Esophagus mucosa (tissue), 1 donor: ENCODE results near the gene ITGB2. TPM values are rescaled to one million over a fixed set of nuclear protein-coding genes. Genes with fewer than 3 reads are reported as not detected.
"Not testable (repeated sequence)": the region's sequence is repeated elsewhere in the genome, so short reads cannot be mapped to it uniquely, and the experiment has no call there.

Experiments used
- ATAC-seq: fragments of 200-7000 bp; cut with Tn5 transposase; one replicate; pipeline ENCODE4 v1.9.1; 2020
- total RNA-seq: library from RNA; stranded (reverse); gene quantifications from one replicate; pipeline ENCODE4 v1.2.4, GENCODE V29; 2023
- donor health status: DM: yes; HTN: yes; CAD: no.

ITGB2 gene
- total RNA-seq, 1 donor from 2014 or later = 7.1 TPM

- no peak for ATAC-seq
Observed at GRCh38 chr21:44884097-44884496, 36.6 kb downstream of the ITGB2 start.

DNA sequence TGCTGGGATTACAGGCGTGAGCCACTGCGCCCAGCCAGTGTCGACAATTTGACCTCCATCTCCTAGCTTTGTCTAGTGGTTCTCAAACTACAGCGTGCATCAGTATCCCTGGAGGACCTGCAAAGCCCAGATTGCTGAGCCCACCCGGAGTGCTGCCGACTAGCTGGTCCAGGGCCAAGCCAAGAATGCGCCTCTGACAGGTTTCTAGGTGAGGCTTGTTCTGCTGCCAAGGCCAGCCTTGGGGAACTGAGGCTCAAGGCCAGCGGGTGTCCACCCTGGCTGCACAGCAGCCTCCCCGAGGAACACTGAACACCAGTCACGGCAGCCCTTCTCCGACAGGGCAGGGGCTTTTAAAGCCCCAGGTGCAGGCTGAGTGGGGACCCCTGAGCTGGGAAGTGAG lies 37.4 kb downstream of the ITGB2 start:
- no peak for ATAC-seq

GRCh38 chr21:44881198-44881872 lies 39.4 kb downstream of the ITGB2 start:
- peak; percentile 8 for ATAC-seq

GRCh38 chr21:44880405-44881197 lies 40.1 kb downstream of the ITGB2 start:
- ATAC-seq = no peak

DNA sequence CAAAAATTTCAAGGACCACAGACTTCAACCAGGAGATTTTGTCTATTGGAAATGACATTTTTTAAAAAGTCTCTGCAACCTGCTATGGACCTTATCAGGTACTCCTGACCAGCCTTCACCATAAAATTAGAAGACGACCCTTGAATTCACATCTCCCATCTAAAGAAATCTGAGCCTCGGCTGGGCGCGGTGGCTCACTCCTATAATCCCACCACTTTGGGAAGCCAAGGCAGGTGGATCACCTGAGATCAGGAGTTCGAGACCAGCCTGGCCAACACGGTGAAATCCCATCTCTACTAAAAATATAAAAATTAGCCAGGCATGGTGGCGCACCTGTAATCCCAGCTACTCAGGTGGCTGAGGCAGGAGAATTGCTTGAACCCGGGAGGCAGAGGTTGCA lies 41.5 kb downstream of the ITGB2 start:
- not testable (repeated sequence) for ATAC-seq

DNA sequence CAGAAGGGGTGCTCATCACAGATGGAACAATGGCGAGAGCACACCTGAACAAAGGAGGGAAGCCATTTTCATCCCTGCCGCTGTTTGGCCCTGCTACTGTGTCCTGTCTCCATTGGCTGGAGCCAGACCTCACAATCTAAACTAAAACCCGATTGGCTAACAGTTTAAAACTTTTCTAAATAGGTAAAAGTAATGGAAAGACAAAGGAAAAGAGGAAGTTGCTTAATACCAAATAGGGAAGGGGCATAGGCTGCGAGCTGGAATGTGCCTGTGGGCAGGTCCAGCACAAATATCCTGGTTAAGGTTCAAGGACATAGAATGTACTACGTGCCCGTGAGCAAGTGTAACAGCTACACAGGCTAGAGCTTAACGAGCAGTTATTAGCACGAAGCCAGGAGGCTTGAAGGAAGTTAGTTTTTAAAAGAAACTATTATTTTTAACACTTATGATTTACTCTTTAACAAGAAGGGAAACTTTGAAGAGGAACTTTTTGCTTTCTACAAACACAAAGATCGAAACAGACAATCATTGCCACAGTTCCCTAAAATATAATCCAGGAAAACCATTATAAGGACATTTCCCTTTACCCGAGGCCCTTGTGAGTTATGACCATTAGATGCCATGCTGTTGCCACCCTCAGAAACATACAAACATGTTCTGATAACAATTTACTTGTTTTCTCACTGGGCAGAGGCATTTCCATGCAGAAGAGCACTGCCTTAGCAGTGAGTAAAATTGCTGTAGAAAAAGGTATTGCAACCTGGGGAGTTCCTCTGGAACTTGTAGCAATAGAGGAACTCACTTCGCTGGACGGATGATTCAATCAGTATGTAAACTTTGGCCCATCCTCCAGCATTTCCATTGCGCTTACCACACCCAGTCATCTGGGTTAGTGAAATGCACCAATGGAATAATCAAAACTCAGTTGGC lies 42.4 kb downstream of the ITGB2 start:
- ATAC-seq = no peak

GRCh38 chr21:44876849-44877575 lies 43.7 kb downstream of the ITGB2 start:
- no peak for ATAC-seq

DNA sequence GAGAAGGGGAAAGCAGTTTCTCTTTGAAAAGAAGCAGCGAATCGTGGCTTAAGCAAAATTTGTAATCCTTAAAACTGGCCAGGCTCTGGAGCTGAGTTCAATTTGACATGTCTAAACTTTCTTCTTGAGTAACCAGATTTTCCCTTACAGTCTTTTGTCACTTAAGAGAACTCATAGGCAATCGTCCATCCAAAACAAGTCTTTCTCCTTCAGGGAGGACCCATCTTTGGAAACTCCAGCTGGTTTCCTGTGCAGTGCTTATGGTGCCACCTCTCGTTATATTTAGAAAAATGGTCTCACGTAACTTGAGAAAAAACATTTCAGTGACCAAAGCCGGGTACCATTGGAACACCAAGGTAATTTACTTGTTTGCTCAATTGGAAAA lies 45.4 kb downstream of the ITGB2 start:
- no peak for ATAC-seq

- peak; percentile 10 for ATAC-seq
Observed at GRCh38 chr21:44874497-44875315, 46.0 kb downstream of the ITGB2 start.

DNA sequence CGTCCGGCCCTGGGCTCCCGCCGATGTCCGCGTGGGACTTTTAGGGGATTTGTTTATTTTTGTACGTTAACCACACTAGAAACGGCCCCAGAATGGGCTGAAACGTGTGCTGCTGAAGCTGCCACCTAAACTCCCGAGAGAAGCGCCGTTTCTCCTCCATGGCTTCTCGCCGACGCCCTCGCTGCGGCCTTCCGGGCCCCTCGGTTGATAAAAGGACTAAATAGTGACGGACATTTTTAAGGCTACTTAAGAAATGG lies 46.5 kb downstream of the ITGB2 start:
- ATAC-seq = no peak

DNA sequence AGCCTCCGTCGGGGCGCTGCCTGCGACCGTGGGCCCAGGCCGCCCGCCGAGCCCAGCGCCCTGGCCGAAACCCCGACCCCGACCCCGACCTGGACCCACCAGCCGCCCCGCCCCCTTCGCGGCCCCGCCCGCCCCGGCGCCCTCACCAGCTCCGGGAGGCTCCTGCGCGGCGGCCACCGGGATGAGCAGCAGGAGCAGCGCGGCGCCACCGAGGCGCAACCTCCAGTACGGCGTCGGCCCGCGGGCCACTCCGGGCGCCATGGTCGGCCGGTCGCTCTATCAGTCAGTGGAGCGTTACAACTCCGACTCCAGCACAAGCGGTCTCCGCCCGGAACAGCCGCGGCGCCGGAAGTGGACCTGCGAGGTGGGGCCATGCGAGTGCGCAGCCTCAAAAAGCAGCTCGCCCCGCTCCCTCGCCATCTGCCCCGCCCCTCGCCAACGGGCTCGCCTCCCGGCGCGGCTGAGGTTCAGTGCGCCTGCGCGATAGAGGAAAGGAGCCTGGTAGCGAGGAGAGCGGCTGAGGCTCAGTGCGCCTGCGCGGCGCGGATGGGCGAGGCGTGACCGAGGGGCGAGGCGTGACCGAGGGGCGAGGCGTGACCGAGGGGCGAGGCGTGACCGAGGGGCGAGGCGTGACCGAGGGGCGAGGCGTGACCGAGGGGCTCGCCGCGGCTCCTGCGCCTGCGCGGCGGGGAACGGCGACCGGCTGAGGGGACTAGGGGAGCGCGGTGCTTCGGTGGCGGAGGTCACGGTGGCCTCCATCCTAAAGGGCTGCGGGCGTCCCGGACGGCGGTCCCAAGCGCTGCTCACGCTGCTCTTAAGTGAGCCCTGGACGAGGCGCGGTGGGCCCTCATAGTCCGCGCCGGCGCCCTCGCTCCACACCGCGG lies 47.1 kb downstream of the ITGB2 start, which contains the start of gene PTTG1IP:
Gene PTTG1IP (minus strand): TSS at position 335 of the 884 bp plus-strand sequence. CDS start 74 bp downstream, at position 261.
- peak; percentile 85 for ATAC-seq

- peak; percentile 2 for ATAC-seq
Observed at GRCh38 chr21:44872649-44873355, 47.9 kb downstream of the ITGB2 start.

DNA sequence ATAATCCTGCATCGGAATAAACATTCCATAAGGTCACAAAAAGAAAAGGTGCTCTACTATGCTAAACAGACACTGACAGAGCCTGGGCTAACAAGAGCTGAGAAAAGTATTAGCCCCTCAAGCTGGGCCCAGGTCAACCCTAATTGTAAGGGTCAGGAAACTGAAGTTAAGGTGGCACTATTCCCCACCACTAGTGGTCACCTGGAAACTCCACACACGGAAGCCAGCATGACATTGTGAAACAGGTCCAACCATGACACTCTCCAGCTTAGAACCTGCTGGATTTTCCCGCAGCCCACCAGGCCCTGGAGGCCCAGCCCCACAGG lies 48.4 kb downstream of the ITGB2 start:
- ATAC-seq = peak; percentile 2

DNA sequence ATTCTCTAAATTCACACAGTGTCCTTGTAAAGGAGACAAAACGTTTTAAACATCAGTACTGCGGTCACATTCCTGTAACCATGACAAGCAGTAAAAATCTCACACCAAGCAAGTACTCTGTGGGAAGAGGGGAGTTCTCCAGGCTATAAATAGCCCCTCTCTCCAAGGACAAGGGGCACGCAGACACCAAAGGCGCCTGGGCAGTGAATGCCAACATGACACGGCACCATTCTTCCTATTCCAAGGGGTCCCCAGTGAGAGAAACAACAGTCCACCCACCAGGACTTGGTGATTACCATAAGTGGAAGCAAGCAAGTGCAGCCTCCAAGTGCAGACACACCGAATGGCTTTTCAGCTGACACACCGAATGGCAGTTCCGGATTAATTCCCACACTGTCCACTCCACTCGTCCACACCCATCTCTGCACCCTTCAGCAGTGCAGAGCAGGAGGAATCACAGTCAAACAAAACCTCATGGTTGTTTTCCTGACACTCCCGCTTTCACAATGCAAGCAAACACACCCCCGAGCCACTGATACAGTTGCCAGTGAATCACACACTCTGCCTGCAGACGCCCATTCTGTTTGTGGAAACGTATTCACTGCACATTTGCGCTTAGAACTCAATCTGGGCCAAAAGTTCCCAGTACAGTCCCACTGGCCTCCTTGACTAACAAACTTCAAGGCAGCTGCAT lies 49.0 kb downstream of the ITGB2 start:
- ATAC-seq = peak; percentile 66

- no peak for ATAC-seq
Observed at GRCh38 chr21:44870748-44871495, 49.8 kb downstream of the ITGB2 start.

GRCh38 chr21:44869781-44870747 lies 50.6 kb downstream of the ITGB2 start:
- ATAC-seq = no peak

GRCh38 chr21:44868707-44869106 lies 52.0 kb downstream of the ITGB2 start:
- no peak for ATAC-seq
